KMS-11 (cell line): ENCODE data around the gene ZNF747.
"Not testable (repeated sequence)": the region's sequence is repeated elsewhere in the genome, so short reads cannot be mapped to it uniquely, and the experiment has no call there.

ENCODE experiments used
- H2AFZ ChIP-seq: fragments of 200-600 bp; sonication (generic); 2 replicates; pipeline ENCODE4 v1.6.1; 2016; ENCODE audit warnings: antibody characterized with exemption, mixed run types, low read depth
- H3K27ac ChIP-seq: fragments of 200-600 bp; sonication (generic); 2 replicates; pipeline ENCODE4 v1.6.1; 2016; ENCODE audit warnings: mild to moderate bottlenecking, mixed run types
- H3K27me3 ChIP-seq: fragments of 200-600 bp; sonication (generic); 2 replicates; pipeline ENCODE4 v1.6.1; 2017; ENCODE audit warnings: mild to moderate bottlenecking, low read depth, mixed run types, moderate library complexity; ENCODE audit not compliant: insufficient read depth
- H3K36me3 ChIP-seq: fragments of 200-600 bp; sonication (generic); 2 replicates; pipeline ENCODE4 v1.6.1; 2017; ENCODE audit warnings: mild to moderate bottlenecking, mixed run types; ENCODE audit not compliant: insufficient read depth
- H3K4me1 ChIP-seq: fragments of 200-600 bp; sonication (generic); 2 replicates; pipeline ENCODE4 v1.6.1; 2016; ENCODE audit warnings: mild to moderate bottlenecking, low read depth, mixed run types; ENCODE audit not compliant: poor library complexity, severe bottlenecking
- H3K4me2 ChIP-seq: fragments of 200-600 bp; sonication (generic); 2 replicates; pipeline ENCODE4 v1.7.0; 2016; ENCODE audit warnings: mild to moderate bottlenecking, mixed run types
- H3K4me3 ChIP-seq: fragments of 200-600 bp; sonication (generic); IDR thresholded peaks from 2 replicates; pipeline ENCODE4 v1.6.1; 2017; ENCODE audit warnings: low read depth, low read length, mixed read lengths; ENCODE audit not compliant: insufficient read depth
- H3K79me2 ChIP-seq: fragments of 200-600 bp; sonication (generic); 2 replicates; pipeline ENCODE4 v1.6.1; 2016; ENCODE audit warnings: low read depth, mixed run types; ENCODE audit not compliant: insufficient read depth
- H3K9ac ChIP-seq: fragments of 200-600 bp; sonication (generic); 2 replicates; pipeline ENCODE4 v1.6.1; 2016; ENCODE audit warnings: mild to moderate bottlenecking, mixed run types
- H4K20me1 ChIP-seq: fragments of 200-600 bp; sonication (generic); 2 replicates; pipeline ENCODE4 v1.6.1; 2016; ENCODE audit warnings: mild to moderate bottlenecking, mixed run types; ENCODE audit not compliant: insufficient read depth
- CTCF ChIP-seq: fragments of 200-600 bp; sonication (generic); conservative IDR thresholded peaks from 2 replicates; pipeline ENCODE4 v1.6.1; 2017; ENCODE audit warnings: low read depth, mild to moderate bottlenecking, antibody characterized with exemption, low read length, moderate library complexity, mixed read lengths

ZNF747 gene

GRCh38 chr16:30541502-30542329 lies 7.1 kb upstream of the ZNF747 start:
- no peak for TF ChIP-seq CTCF
- Histone ChIP-seq H3K27me3 (no peaks in the 10 kb centered on the region), H3K4me2 (no peak overlapping the region), H3K4me1 (no peaks in the 10 kb centered on the region), H3K79me2 (no peaks in the 10 kb centered on the region), H3K36me3 (no peaks in the 10 kb centered on the region), H3K4me3 (no peak overlapping the region), H3K9ac (no peak overlapping the region), H4K20me1 (no peaks in the 10 kb centered on the region), H2AFZ (no peak overlapping the region), H3K27ac (no peak overlapping the region)

- H3K27me3 ChIP-seq, H3K4me1 ChIP-seq, H3K79me2 ChIP-seq, H3K4me3 ChIP-seq, H3K4me2 ChIP-seq, H2AFZ ChIP-seq, H4K20me1 ChIP-seq, H3K27ac ChIP-seq, H3K36me3 ChIP-seq, H3K9ac ChIP-seq: not testable (repeated sequence)
These were observed 6.3 kb upstream of the ZNF747 start for GRCh38 chr16:30540916-30541464.

GRCh38 chr16:30539986-30540526 lies 5.4 kb upstream of the ZNF747 start:
- not testable (repeated sequence) for H3K9ac ChIP-seq, H3K27ac ChIP-seq

GRCh38 chr16:30539000-30539964 lies 4.6 kb upstream of the ZNF747 start:
- Histone ChIP-seq H3K27me3 (no peaks in the 10 kb centered on the region), H3K4me3 (no peak overlapping the region), H4K20me1 (no peaks in the 10 kb centered on the region), H3K4me1 (peaks cover 12% of the 10 kb centered on the region), H3K9ac (no peak overlapping the region), H2AFZ (no peak overlapping the region), H3K79me2 (no peaks in the 10 kb centered on the region; the same call in 1 of the 2 replicates), H3K27ac (no peak overlapping the region), H3K4me2 (no peak overlapping the region), H3K36me3 (no peaks in the 10 kb centered on the region)
- TF ChIP-seq CTCF = no peak

More at GRCh38 chr16:30539986-30540526, 5.4 kb upstream of the ZNF747 start:
- not testable (repeated sequence) for H3K79me2 ChIP-seq, H4K20me1 ChIP-seq, H2AFZ ChIP-seq, H3K4me3 ChIP-seq, H3K36me3 ChIP-seq, H3K27me3 ChIP-seq, H3K4me2 ChIP-seq
- peaks cover 12% of the 10 kb centered on the region for H3K4me1 ChIP-seq

- H3K36me3 ChIP-seq, H3K79me2 ChIP-seq, H3K4me3 ChIP-seq, H4K20me1 ChIP-seq, H2AFZ ChIP-seq, H3K27me3 ChIP-seq, H3K27ac ChIP-seq, H3K9ac ChIP-seq: not testable (repeated sequence)
- 0 out of 2 replicates have a peak overlapping the region, but pooled peaks have one; percentile 81 for H3K4me2 ChIP-seq
- peaks cover 22% of the 10 kb centered on the region for H3K4me1 ChIP-seq
These were observed 1.9 kb upstream of the ZNF747 start for GRCh38 chr16:30536391-30537024.
